ENCODE results near the gene STKLD1.

STKLD1 gene

GRCh38 chr9:133420392-133420827, 44.2 kb downstream of the STKLD1 start:
- DNase-seq, result no peak

GRCh38 chr9:133421615-133422542, 45.7 kb downstream of the STKLD1 start, which contains the start of gene ADAMTS13:
Gene ADAMTS13, plus strand, starts transcription at chr9:133422367. Its CDS starts 77 bp downstream, at chr9:133422444.
- DNase-seq, result no peak

GRCh38 chr9:133423216-133423615, 47.0 kb downstream of the STKLD1 start:
- no peak for DNase-seq

- no peak for DNase-seq
Measured at GRCh38 chr9:133424187-133424586, 48.0 kb downstream of the STKLD1 start.

DNA sequence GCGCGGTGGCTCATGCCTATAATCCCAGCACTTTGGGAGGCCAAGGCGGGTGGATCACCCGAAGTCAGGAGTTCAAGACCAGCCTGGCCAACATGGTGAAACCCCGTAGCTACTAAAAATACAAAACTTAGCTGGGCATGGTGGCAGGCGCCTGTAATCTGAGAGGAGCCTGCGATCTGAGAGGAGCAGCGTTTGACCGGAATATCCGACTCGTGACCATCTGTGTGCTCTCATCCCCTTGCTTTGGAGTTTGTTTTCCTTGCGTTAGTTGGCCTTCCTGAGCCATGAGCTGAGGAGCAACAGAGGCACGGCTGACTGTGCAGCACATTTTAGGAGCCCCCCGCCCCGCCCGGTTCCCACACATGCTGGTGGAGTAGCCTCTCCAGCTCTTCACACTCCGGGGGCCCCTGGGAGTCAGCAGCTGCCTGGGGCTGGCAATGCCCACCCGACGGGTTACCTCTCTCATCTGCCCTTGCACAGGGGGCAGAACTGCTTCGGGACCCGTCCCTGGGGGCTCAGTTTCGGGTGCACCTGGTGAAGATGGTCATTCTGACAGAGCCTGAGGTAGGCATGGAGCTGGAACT, 49.0 kb downstream of the STKLD1 start:
- no peak for DNase-seq

- no peak for DNase-seq
Measured at GRCh38 chr9:133426011-133426410, 49.8 kb downstream of the STKLD1 start.

DNA sequence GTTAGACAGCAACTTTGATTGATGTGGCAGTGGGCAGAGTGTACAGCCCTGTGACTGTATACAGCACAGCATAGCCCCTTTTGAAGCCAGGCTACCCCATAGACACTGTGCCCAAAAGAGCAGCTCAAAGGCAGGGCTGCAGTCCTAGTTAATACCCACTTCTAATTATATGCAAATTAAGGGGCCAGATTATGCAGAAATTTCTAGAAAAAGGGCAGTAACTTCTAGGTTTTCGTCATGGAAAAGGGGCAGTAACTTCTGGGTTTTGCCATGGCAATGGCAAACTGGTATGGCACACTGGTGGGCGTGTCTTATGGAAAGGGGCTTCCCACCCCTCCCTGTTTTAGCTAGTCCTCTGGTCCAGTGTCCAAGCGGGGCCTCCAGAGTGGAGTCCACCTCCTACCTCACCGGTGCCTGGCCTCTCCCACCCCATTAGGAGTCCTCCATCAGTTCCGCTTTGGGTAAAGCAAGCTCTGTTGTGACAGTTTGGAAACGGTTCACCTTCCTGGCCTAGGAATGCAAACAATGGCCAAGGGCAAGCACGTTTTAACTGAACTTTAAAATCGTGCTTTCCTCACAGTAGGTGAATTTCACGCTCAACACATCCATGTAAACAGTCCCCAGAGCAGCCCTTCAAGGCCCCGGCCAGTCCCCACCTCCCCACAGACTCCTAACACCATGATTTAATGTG, 51.6 kb downstream of the STKLD1 start:
- DNase-seq, result no peak

DNA sequence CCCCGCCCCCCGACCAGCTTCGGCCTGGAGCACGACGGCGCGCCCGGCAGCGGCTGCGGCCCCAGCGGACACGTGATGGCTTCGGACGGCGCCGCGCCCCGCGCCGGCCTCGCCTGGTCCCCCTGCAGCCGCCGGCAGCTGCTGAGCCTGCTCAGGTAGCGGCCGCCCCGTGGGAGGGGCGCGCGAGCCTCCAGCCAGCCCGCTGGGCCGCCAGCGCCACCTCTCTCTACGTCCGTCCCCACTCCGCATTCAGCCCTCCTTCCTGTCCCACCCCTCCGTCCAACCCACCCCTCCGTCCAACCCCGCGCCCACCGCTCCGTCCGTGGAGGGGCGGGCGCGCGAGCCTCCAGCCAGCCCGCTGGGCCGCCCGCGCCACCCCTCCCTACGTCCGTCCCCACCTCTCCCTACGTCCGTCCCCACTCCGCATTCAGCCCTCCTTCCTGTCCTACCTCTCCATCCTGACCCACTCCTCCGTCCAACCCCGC, 52.5 kb downstream of the STKLD1 start:
- DNase-seq, result no peak

- no peak for DNase-seq
Measured at GRCh38 chr9:133429214-133429613, 53.0 kb downstream of the STKLD1 start.

DNA sequence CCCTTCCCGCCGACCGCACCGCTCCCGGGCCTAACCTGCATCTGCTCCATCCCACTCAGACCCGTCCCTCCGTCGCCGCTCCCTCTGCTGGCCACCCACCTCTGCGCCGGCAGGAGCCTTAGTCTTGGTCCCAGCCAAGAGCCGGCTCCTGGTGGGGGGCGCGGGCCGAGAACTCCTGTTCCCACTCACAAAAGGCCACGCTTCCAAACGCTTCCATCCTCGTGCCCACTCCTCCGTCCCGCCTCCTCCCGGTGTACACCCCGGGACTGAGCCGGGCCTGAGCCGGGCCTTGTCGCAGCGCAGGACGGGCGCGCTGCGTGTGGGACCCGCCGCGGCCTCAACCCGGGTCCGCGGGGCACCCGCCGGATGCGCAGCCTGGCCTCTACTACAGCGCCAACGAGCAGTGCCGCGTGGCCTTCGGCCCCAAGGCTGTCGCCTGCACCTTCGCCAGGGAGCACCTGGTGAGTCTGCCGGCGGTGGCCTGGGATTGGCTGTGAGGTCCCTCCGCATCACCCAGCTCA, 53.5 kb downstream of the STKLD1 start:
- DNase-seq, result no peak

GRCh38 chr9:133430244-133430643, 54.1 kb downstream of the STKLD1 start:
- no peak for DNase-seq

- no peak for DNase-seq
Measured at GRCh38 chr9:133433351-133433843, 57.2 kb downstream of the STKLD1 start.

DNA sequence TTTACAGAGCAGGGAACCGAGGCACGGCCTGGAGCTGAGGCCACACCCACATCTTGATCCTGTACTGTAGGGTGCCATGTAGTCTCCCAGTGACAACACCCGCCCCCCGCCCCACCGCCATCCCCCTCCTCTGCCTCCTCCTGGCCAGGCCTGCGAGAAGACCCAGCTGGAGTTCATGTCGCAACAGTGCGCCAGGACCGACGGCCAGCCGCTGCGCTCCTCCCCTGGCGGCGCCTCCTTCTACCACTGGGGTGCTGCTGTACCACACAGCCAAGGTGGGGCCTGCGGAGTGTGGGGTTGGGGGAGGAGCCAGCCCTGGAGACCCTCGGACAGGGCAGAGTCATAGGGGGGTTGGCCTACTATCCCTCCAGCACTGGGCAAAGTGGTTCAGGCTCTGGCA, 60.5 kb downstream of the STKLD1 start:
- DNase-seq, result no peak

- DNase-seq, result no peak
Measured at GRCh38 chr9:133437753-133438531, 61.8 kb downstream of the STKLD1 start.

DNA sequence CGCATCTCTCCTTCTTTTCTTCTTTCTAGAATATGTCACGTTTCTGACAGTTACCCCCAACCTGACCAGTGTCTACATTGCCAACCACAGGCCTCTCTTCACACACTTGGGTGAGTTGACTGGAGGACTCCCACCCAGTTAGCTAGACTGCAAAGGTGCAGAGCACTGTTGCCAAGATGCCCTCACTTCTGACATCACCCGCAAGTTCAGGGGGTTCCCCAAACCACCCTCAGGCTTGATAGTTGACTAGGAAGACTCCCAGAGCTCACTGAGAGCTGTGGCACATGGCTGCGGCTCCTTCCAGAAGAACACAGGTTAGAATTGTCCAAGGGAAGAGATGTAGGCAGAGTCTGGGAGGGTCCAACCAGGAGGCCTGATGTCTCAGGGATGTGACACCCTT, 63.2 kb downstream of the STKLD1 start:
- no peak for DNase-seq

DNA sequence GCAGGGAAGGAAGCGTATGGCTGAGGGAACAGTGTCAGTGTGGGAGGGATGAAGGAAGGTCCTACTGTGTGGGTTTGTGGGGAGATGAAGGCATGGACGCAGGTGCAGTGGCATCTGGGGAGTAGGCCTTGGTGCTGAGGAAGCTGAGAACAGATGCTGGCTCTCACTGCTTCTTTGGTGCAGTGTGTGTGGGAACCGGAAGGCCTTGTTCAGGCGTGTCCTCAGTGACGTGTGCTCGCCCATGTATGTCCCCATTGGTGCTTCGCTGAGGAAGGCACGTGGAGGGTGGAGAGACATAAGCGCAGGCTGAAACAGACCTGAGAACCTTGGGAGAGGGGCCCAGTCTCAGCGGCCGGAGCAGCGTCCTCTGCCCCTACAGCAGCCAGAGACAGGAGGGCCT, 64.7 kb downstream of the STKLD1 start:
- no peak for DNase-seq

DNA sequence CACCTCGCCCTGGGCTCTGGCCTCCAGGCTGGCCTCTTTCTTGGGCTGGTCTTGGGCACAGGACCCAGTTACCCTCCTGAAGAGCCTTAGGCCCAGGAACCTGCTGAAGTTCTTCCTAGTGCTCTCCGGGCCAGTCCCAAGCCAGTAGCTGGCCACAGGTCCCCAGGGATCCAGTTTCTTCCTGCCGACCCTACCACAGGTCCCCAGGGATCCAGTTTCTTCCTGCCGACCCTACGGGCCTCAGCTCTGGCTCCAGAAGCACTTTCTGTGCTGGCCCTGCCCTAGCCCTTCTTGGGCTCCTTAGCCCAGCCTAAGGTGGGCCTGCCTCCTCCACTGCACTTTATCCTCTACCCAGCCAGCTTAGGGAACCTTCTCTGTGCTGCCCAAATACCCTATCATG, 65.4 kb downstream of the STKLD1 start:
- no peak for DNase-seq

DNA sequence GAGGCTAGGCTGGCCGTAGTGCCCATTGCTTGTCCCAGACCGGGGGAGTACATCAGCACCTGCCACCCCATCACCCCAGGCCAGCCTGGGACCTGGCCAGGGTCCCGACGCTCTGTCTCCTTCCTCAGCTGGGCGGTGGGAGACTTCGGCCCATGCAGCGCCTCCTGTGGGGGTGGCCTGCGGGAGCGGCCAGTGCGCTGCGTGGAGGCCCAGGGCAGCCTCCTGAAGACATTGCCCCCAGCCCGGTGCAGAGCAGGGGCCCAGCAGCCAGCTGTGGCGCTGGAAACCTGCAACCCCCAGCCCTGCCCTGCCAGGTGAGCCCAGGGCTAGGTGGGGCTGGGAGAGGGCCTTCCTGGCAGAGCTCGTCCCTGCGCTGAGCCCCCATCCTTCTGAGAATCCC, 67.1 kb downstream of the STKLD1 start:
- DNase-seq, result no peak

GRCh38 chr9:133443982-133444381, 67.8 kb downstream of the STKLD1 start:
- no peak for DNase-seq

GRCh38 chr9:133445293-133445969, 69.3 kb downstream of the STKLD1 start:
- no peak for DNase-seq

DNA sequence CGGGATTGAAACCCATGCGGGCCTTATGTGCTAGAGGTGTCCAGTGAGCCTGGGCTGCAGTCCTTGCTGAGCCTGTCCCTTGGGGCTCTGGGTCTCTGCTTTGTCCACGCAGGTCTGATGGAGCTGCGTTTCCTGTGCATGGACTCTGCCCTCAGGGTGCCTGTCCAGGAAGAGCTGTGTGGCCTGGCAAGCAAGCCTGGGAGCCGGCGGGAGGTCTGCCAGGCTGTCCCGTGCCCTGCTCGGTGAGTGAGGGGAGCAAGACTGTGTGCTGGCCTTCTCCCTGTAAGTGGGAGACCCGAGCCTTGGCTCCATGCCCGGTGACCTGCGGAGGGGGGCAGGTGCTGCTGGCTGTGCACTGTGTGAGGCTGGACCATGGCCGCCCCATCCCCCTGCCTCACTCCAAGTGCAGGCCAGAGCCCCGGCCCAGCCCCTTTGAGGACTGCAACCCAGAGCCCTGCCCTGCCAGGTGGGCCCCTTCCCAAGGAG, 72.4 kb downstream of the STKLD1 start:
- no peak for DNase-seq

Data from activated gamma-delta T cell (primary cell).